ENCODE results near the gene ZIC4. TPM values are rescaled to one million over a fixed set of nuclear protein-coding genes. Genes with fewer than 3 reads are reported as not detected.

ZIC4 gene
- total RNA-seq: 0.06 TPM in 1 of 2 replicates, not detected in the other

DNA sequence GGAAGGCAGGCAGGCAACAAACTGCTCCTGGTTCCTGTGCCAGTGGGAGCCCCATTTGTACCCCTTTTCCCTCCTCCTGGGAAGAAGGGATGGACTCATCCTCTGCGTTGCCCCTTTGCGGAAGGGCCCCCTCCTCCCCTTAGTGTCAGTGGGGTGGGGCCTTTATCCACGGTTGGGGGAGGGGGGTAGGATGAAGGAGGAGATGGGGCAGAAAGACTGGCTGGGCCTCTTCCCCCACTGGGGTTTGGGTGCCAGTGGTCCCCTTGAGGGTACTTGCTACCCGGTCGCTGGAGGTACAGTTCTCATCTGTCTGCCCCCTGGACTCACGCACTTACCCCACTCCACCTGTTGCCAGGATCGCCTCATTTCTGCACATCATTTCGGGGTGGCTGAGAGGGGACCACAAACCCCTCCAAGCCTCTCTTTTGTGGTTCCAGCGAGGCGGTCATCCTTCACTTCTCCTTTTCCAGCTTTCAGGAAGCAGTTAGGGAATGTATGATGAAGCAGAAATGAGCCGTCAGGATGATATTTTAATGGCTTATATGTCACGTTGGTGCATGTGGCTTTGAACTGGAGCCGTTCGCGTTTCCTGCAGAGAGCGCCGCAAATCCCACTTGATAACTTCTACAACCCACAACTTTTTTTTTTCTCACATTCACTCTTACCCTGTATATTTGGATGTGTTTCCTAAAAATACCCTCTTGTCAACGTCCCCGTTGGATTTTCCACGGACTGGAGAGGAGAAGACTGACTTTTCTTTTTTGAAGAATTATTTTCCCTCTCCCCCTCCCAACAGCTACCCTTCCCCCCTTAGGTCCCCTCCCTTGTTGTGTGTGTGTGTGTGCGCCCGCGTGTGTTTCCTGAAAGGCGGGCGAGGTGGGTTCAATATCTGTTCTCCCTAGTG is at the start of gene ZIC4:
ZIC4 (minus strand) TSS at position 516 of the 904 bp plus-strand sequence. CDS start 3,746 bp downstream, outside the sequence.

GRCh38 chr3:147409143-147410115 is 3.1 kb upstream of the ZIC4 start, which contains the start of gene ZIC1:
TSS of gene ZIC1 (plus strand) at chr3:147409365. CDS start at chr3:147410113, 748 bp downstream.

Other genes with a start within 250 kb of the ZIC4 start
- under 0.01 TPM in 1 of 2 replicates, not detected in the other for gene ZIC1, start 2.8 kb upstream of the ZIC4 start, total RNA-seq

Measured in aortic smooth muscle cell (primary cell).